CD4-positive, alpha-beta T cell treated with Interleukin-6 for 4 hours (primary cell): Measurements from ENCODE around the gene F8.
A peak's percentile ranks its signal among the peaks of the same experiment; 100 is the strongest.
"Not testable (repeated sequence)": the region's sequence is repeated elsewhere in the genome, so short reads cannot be mapped to it uniquely, and the experiment has no call there.

ENCODE experiments used
- DNase-seq: peaks from one replicate; pipeline ENCODE4 v3.0.0-alpha.2; 2020; ENCODE audit warnings: mixed read lengths

The F8 gene

DNA sequence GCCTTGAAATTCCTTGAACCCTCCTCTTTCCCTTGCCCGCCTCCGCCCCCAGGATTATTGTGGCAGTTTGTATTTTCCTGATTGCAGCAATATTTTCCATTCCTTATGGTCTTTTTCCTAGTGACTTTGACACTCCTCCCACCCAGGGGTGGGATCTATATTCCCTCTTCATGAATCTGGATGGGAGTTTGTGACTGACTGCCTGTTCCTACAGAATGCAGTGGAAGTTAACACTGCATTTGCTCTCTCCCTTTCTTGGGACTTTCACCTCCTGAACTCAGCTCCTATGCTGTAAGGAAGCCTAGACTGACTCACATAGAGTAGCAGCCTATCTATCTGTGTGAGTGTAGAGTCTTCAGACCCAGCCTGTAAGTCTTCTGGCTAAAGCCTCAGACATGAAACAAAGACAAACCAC, 6.4 kb upstream of the F8 start:
- DNase-seq: no peak

DNA sequence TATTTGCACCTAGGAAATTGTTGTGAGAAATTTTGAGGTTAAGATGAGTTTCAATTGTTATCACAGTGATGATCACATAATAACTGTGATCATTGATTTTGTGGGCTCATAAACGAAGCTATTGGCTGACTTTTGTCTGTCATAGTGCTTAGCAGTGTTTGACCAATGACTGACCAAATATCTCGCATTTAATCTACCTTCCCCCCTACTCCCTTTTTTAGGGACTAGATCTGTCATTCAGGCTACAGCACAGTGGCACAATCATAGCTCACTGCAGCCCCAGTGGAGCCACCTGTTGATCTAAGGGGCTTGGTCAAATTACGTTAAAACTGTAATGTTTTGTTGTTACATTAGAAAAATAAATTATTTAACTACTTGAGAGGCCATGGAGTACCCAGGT, 5.6 kb upstream of the F8 start:
- no peak for DNase-seq

DNA sequence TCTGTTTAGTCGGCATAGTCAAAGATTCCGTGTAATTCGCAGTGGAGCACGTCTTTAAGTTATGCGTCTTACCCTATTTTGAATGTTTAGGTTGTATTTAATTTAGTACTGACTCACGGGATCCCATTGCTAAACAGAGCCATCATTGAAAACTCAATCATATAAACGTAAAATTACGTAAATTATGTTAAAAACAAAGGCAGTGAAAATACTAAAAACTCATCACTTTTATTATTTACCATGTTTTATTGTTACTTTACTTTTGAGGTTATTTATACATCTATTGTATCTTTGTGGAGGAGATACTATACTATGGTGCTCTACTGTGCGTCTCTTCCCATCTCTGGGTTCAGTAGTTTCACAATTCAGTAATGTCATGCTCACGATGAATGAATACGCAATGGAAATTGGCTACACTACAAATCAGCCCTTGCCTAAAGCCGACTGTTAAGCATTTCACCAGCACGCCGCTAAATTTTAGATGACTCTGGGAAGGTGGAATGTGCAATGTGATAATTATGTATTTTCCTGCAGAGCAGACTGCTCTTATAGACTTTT, 5.1 kb upstream of the F8 start:
- DNase-seq: no peak

DNA sequence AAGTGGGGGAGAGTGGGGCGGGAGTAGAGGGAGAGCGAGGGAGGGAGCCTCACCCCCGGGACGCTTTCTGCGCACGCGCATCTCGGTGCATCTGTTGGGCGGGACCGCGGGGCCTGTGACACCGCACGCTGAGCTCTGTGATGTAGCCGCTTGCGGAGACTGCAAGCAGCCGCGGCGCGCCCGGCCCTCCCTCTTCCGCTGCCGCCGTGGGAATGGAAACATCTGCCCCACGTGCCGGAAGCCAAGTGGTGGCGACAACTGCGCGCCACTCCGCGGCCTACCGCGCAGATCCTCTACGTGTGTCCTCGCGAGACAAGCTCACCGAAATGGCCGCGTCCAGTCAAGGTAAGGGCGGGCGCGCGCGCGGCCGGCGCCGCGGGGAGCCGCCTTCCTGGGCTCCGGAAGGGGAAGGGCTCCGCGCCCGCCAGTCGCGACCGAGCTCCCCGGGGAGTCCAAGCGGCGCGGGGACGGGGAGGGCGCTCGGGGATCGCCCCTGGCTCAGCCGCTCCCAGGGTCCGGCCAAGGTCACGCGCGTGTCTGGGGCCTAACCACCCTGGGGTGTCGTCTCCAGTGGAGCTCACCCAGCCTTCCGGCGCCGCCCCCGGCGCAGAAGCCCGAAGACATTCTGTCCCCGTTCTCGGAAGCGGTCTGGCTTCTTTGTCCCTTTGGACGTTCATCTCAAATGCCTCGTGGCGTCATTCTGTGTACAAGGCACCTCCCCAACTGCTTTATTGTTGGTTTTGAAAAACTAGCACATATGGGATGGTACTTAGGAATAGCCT, 4.4 kb upstream of the F8 start, which contains the start of gene FUNDC2:
Gene FUNDC2 (plus strand): TSS at position 118 of the 782 bp plus-strand sequence. CDS start 95 bp downstream, at position 213.
- peak; percentile 94 for DNase-seq

DNA sequence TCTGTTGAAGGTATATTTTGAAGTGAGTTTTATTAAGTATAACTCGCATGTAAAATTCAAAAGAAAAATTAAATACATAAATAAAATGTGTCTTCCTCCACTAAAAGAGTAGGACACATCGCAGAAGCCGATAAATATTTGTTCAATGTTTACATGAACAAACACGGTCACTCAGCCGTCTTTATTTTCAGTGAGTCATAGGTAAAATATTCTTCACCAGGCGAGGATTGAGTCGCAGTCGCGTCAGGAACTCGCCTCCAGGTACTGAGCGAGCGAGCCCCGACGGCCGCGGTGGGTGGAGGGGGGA, 3.9 kb upstream of the F8 start:
- DNase-seq: no peak

DNA sequence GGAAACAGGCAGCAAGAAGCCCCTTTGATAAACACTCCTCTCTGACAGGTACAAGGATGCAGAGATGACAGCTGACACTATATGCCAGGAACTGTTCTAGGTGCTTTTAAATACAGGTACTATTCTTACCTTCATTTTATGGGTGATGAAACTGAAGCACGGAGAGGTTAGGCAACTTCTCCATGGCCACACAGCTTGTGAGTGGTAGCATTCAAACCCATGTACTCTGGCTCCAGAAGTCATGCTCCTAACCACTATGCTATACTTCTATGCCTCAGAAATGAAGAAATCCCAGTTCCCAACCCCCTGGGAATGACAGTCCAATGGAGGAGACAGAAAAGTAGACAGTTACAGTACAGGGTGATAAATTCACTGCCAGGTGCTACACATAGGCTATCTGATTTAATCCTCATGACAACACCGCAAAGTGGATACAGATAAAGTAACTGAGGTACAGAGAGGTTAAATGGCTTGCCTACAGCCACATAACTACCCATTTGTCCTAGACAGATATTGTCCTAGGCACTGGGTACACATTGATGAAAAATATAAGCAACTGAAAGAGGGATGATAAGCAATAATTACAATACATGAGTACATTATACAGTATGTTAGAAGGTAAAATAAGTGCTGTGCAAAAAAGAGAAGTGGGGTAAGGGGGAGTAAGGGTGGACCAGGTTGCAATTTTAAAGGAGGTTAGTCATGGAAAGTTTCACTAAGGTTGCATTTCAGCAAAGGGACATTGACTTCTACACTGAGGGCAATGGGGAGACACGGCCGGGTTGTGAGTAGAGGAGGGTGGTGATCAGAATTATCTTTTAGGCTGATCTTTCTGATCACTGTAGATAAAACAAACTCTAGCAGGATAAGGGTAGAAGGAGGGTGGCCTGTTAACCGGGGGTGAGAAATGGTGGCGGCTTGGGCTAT, 1.6 kb upstream of the F8 start:
- DNase-seq: no peak

DNA sequence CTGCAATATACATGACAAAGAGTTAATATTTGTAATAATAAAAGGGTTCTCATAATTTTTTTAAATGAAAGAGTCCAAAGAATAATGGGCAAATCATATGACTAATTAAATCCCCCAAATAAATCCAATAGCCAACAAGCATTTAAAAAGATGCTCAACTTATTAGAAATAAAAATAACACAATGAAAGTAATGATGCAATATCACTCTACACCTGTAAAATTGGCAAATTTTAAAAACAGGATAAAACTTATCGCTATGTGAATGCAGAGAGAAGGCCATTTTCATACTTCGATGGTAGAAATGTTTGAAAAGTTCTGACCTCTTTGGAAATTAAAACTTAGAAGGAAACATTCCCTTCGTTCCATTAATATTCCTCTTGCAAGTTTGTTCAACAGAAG, 1.9 kb downstream of the F8 start:
- no peak for DNase-seq

DNA sequence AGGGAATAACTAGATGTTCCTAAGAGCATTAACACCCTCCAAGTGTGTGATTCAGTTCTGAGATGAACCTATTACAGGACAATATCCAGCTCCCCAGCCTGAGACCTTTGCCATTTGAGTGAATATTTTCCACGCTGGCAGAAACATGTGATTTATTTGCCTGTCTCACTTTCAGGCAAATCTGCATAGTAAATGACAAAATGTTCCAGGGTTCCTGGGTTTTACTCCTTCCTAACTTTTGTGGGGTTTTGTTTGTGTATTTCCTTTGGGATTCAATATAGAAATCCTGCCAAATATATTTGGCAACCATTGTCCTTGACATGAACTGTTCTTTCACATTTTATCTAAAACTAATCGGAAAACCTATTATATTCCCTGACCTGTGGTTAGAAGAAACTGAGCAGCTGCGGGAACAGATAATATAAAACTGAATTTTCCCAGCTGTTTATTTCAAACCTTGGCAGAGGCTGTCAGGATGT, 12.5 kb downstream of the F8 start:
- DNase-seq: no peak

DNA sequence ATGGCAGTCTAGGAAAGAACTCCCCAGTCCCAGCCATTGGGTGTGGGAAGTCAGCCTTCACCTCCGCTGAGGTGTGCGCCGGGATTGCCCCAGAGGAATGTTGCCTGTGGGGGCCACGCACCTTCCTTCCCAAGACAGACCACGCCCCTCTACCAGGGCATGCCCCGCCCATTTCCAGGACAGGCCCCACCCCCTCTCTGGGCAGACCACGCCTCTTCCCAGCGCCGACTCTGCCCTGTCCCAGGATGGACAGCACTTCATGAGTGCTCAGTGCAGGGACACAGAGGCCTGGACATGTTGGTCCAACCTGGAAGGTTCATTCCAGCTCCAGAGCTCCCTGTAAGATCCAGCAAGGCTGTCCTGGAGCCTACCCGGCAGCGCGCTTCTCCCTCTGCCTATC, 13.9 kb downstream of the F8 start:
- not testable (repeated sequence) for DNase-seq

DNA sequence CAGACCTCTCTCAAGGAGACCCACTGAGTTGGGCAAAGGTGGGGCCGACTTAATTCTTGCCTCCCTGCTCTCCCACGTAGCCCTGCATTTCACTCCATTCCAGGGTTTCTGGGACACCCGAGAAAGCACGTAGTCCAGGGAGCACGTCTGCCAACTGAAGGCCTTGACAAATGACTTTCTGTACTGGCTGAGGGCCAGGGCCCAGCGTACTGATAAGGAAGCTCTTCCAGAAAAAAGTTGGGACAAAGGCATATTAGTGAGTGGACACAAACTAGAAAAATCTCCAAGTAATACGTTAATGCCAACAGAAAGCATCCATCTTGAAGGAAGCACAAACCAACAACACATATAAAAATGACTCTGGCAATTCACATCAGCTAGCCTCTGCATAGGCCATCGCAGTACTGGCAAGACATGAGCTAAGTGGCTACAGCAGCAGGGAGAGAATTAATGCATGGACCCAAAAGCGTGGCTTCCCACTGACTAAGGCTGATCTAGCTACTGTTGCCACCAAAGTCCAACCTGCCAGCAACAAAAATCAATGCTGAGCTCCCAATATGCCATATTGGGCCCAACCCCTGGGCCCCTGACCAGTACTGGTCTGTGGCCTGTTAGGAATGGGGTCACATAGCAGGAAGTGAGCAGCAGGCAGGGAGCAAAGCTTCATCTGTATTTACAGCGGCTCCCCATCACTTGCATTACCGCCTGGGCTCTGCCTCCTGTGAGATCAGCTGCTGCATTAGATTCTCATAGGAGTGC, 15.4 kb downstream of the F8 start:
- not testable (repeated sequence) for DNase-seq

DNA sequence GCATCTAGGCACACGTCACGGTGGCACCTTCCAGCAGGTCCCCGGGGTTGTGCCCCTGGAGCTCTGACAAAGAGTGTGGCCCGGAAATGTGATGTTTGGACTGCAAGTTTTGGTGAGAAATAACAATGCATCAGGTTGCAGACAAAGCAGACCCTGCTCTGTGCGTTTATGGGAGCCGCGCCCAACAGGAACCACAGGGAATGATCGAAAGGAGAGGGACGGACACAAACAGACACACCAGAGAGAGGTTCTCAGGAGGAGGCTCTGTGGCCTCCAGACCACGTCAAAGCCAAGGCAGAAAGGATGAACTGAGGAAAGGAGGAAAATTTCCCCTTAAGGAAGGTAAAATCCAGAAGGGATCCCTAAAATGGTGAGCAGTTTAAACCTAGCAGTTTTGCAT, 16.1 kb downstream of the F8 start:
- DNase-seq: not testable (repeated sequence)

DNA sequence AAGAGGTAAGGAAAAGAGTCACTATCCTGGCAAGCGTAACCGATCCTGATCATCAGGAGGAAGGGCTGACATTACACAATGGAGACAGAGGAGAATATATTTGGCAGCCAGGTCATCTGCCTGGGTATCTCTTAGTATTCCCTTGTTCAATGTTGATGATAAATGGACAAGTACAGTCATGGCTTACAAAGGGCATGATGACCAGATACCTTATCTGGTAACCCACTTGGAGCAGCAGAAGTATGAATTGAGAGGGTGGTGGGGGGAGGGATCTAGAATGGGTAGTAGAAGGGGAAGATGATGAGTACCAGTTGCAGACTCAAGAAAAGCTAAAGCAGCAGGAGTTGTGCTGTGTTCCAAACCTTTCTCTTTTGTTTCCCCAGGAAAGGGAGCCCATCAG, 17.3 kb downstream of the F8 start:
- no peak for DNase-seq

DNA sequence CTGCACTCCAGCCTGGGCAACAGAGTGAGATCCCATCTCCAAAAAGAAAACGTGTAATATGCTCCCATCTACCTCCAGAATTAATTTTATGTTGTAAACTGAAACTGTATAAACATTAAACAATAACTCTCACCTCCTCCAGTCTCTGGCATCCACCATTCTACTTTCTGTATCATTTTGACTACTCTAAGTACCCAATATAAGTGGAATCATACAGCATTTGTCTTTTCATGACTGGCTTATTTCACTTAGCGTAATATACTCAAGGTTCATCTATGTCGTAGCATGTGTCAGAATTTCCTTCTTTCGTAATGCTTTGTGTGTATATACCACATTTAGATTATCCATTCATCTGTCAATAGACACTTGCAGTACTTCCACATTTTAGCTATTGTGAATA, 20.6 kb downstream of the F8 start:
- DNase-seq: no peak

DNA sequence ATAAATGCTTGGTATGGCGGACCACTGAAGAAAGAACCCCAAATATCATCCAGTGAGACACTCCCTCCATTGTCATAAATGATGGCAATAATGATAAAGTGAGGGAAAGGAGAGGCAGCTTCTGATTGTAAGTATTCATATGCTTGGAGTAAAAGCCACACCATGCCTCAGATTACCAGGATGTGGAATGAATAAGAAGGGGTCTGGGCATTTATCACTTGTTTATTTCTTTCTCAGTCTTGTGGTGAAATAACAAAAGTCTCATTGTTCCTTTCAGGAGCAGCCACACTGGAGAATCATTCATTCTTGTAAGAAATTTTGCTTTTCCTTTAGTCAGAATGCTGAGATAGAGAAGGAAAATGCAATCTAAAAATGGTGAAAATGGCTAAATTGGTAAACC, 21.7 kb downstream of the F8 start:
- no peak for DNase-seq

DNA sequence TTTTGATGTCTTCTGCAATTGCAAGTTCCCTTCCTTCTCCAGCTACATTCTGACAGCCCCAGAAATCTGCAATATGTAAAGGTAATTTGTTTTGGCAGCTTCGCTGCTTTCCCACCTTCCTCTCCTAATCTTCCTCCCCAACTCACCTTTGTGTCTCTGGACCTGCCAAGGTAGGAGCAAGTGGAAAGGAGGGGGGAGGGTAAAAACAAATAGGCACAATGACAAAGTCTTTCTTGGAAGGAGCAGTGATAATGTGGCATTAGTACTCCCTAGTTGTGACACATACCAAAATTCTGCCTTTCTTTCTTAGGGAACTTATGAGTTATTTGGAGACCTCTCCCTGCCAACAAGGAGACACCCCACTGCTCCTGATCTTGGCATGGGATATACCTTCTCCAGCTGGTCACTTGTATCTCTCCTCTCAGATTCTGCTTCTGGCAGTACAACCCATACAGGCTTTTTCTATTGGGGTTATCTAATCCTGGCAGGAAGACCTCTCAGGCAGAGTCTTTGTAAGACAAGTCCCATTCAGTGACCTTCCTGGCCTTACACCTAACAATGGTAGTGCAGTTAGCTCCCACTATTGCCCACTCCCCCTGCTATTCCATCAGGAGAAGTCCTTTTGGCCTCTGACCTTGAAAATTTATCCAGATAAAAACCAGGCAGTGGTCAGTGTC, 24.2 kb downstream of the F8 start:
- DNase-seq: no peak

DNA sequence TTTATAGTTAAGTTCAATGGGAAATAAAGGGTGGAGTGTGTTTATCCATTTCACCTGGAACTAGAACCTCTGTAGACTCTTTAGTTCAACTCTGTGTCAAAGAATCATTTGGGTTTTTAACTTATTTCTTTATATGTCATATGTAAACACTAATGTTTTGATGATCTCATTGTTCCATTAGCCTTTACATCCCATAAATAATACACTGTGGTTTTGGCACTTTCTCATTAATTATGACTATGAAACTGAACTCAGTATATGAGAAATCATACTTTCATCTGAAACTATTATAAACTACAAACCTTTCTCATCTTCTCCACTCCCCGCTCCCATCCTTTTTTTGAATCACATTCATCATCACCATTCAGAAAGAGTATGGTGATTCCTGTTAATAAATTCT, 31.0 kb downstream of the F8 start:
- DNase-seq: no peak

DNA sequence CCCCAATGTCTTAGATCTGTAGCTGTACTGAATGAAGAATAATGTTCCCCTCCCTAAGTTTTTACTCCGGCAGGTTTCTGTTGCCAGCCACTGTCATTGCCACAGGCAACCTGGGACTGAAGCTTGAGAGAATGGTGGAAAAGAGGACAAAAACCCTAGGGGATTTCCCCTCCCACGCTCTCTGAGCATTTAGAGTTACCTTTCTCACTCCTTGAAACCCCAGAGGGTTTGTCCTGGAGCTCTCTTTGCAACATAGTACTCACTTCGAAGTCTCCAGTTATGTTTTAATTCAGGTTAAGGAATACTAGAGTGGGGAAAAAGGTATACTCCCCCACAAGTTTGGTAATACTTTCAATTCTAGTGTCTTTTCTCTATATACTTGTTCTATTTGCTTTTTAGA, 31.5 kb downstream of the F8 start:
- no peak for DNase-seq

DNA sequence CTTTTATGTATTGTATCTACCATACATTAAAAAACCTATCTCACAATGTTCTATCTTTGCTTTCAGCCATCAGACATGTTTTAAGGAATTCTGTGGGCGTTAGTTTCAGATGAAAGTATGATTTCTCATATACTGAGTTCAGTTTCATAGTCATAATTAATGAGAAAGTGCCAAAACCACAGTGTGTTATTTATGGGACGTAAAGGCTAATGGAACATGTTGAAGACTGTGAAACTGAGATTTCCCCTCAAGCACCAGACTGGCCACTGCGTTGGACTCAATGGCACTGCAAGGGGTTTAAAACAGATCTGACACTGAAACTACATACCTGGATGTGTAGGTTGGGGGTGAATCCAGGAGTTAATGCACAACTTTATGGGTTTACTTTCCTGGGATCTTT, 32.0 kb downstream of the F8 start:
- no peak for DNase-seq

DNA sequence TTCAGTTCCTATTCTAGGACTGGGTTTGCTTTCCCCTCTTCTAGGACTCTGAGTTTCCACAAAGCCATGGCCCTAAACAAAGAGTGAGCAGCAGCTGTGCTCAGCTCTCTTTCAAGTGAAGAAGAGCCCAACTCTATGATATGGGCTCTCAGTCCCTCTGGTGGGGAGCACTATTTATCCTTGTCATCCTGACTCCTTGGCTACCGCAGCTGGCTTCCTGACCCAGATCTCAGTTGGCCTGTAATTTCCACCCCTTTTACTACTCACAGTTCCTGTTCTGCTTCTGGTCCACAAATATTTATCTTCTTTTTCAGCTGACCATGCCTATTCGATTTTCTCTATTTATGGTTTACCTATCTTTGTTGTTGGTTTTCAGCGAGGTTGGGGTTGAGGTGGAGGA, 33.8 kb downstream of the F8 start:
- no peak for DNase-seq

DNA sequence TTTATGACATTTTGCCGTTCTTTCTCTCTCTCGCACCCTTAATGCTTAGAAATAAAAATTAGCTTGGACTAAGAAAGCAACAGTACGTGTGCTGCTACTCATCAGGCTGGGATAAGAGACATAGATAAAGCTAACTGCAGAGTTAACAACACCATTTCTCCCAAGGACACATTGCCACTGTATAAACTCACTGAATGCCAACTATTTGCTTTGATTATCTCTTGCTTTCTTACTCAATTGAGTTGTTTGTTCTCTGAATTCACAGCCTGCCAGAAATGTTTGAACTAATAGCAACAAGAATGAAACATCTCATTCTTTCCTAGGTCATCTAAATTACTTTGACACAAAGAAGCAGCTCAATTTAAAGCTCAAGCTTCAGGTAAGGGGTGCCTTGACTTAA, 34.6 kb downstream of the F8 start:
- DNase-seq: no peak

DNA sequence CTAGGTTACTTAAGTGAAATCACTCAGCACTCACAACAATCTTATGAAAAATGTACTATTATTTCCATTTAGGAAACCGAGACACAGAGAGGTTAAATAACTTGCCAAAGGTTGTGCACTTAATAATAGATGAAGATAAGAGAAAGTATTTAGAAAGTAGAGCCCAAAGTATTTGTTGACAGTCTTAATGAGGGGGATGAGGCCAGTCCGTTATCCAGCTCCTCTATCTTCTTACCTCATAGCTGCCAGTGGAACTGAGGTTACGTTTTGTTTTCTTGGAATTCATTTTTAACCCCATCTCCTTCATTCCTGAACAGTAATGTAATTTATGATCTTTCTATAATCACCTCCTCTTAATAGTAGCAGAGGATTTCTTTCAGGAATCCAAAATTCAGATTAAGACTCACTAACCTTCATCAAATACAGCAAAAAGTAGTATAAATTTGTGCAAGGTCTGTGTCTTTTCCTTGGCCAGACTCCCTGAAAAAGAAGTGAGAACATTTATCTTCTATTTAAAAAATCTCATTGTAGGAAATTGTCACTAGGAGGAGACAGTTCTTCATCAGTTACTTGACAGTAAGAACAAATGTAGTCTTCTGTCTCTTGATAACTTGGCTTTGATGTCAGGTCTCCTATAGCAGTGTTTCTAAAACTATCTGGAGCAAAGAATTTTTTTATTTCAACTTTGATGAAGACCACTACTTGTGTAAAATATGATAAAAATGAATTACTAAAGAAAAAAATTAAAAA, 35.5 kb downstream of the F8 start:
- DNase-seq: no peak

DNA sequence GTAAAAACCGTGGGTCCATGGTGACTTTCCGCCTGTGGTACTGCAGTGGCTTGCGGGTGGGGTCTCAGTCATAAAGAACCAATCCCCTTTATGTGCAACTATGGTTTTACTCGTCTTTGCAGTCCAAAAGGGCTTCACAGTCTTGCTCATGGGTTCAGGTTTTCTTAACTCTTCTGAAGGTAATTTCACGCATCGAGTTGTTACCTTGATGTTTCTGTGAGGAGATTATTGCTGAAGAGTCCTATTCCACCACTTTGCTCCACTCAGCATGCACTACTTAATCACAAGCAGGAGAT, 41.5 kb downstream of the F8 start:
- no peak for DNase-seq
